SKM-1 treated with dmso at 0.1 percent for 144 hours (cell line): ENCODE results near the gene PNKP.

Source experiments
- DNase-seq: peaks from one replicate; lab custom pipeline; 2025; ENCODE audit not compliant: unreplicated experiment; lab: John Stamatoyannopoulos, UW

Gene PNKP

DNA sequence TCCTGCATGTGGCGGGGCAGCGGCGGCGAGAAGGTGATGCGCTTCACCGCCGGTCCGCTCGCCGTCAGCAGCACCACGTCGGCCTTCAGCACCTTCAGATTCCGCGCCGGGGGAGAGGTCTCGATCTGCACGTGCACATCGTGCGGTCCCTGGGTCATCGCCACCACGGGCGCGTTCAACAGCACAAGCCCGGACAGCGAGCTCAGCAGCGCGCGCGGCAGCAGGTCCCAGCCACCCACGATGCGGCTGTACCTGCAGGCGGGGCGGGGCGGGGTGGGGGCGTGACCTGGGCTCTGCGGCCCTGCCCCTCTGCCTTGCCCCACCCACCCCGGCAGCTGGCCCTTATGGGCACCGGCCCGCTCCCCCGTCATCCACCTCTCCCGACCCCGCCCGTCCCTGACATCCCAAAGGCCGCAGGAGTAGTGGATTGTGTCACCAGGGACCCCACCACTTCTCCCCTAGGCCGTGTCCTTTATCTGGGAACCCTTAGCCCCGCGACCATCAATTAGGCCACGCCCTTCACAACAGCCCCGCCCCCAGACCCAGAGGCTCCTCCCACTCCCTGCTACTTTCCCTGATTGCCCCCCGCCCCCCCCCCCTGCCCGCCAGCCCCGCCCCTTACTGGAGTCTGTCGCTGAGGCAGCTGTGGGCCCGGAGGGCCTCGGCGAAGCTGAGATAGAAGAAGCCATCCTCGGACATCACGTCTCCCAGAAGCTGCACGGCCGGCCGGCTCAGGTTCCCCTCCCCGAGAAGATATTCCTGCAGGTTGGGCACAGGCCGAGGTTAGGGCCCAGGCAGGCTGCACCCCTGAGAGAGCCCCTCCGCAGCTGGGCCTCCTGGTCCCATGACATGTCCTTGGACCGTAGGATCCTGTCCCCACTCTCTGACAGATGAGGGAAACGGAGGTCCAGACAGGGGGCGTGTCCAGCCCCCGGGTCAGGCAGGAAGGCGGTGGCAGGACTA lies 23.3 kb upstream of the PNKP start:
- no peak for DNase-seq

DNA sequence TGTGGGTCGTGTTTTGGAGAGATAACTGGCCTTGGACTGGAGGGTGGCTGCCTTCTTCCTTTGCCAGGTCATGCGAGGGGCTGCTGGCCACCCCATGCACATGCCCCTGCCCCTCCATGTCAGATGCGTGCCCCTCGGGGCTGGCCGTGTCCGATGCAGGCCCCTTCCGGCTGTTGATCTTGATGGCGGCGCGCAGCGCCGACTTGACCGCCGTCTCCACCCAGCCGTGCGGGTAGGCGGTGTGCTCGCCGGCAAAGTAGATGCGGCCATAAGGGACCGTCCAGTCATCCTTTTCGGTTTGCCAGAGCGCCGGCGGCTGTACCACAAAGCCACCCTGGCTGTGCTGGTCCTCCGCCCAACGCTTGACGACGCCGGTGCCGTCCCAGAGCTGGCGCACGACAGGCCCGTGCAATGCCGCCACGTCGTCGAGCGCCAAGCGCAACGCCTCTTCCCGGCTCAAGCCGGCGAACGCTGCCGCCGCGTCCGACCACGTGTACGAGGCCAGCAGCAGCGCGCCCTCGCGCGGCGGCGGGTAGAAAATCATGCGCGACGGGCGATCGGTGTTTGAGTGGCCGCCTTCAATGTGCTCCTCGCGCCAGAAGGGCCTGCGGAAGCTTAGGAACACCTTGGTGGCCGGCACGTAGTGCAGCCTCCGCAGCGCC lies 22.4 kb upstream of the PNKP start:
- peak; percentile 24 for DNase-seq

DNA sequence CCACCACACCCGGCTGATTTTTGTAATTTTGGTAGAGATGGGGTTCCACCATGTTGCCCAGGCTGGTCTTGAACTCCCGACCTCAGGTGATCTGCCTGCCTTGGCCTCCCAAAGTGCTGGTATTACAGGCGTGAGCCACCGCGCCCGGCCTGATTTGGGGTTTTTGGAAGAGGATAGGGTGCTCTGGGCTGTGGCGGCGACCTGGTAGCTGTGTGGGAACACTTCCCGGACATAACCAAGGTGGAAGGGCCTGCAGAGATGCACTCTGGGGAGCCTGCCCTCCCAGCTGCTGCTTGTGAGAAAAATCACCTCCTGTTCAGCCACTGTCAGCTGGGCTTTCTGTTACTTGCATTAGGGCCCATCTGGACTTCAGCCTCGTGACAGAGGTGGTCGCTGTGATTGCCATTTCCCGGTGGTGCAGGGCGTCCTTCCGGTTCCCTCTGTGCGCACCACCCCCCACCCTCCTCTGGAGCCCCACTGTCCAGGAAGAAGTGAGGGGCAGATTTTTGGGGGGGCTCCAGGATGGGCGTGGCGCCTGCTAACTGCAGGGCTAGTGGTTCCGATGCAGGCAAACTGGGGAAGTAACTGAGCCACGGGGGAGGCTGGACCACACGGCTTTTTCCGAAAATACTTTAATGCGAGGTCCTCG lies 21.8 kb upstream of the PNKP start:
- no peak for DNase-seq

DNA sequence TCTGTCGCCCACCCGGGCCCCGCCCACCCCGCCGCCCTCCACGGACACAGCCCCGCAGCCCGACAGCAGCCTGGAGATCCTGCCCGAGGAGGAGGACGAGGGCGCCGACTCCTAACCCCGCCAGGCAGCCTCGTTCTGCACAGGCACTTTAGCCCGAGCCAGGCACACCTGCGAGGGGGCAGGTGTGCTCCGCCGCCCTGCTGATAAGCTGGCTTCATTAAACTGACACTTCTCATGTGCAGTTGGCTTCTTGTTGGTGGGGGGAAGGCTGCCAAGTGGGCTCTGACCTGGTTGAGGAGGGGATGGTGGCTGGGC lies 21.1 kb upstream of the PNKP start:
- DNase-seq: no peak

DNA sequence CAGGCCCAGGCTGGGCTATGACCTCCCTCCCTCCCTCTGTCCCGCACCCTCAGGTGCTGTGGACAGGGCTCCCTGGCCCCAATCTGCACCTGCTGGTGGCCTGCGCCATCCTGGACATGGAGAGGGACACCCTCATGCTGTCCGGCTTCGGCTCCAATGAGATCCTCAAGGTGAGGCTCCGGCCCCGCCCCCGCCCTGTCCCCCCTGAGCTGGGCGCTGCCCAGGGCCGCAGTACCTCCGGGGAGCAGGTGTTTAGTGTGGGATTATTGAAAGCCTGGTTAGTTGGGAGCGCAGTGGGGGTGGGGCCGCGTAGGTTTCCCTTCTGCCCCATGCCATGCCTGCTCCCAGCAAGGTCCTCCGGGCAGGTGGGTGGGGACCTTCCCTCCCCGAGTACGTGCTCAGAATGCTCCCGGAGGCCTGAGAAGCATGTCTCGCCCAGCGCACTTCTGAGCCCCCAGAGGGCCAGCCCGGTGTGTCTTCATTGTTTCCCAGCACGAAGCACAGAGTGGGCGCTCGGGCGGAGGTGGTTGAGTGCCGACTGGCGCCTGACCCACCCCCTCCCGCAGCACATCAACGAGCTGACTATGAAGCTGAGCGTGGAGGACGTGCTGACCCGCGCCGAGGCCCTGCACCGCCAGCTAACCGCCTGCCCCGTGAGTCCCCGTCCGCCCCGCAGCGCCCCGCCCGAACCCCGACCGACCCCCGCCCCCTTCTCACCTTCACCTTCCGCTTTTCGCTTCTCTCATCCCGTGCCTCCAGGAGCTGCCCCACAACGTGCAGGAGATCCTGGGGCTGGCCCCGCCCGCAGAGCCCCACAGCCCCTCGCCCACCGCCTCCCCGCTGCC lies 20.5 kb upstream of the PNKP start:
- no peak for DNase-seq

DNA sequence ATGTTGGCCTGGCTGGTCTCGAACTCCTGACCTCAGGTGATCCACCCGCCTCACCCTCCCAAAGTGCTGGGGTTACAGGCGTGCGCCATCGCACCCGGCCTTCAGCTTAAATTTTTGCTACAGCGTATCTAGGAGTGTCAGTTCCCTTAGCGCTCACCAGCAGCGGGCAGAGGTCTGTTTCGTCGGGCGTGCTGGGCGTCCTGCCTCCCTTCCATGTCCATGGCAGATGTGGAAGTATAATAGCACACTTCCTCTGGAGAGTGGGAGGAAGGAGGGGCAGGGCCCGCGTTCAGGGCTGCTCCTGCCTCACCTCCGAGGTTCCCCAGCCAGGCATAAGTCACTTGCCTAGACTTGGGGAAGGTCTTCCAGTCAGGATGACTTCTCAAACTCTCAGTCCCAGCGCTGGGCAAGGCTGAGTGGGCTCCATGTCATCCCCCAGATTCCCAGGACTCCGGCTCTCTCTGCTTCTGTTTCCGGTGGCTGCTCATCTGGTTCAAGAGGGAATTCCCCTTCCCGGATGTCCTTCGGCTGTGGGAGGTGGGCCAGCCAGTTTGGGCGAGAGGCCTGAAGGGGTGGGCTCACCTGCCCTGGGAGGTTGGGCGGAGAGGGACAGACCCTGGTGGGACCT lies 19.8 kb upstream of the PNKP start:
- DNase-seq: no peak

DNA sequence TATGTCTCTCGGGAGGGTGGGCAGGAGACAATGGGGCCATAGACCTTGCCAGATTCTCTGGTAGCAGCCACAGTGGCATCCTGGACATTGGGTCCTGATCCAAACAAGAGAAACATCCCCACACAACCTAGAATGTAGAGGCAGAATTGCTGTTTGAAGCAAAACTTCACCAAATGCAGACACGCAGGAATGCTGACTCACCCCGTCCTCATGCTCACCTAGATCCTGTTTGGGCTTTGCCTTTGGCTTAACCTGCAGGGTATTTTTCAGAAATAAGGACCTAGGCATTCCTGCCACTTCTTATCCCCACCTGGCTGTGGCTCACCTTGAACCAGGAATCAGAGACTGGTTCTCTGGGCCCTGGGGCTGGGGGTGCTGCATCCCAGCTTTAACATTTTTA lies 17.4 kb upstream of the PNKP start:
- no peak for DNase-seq

DNA sequence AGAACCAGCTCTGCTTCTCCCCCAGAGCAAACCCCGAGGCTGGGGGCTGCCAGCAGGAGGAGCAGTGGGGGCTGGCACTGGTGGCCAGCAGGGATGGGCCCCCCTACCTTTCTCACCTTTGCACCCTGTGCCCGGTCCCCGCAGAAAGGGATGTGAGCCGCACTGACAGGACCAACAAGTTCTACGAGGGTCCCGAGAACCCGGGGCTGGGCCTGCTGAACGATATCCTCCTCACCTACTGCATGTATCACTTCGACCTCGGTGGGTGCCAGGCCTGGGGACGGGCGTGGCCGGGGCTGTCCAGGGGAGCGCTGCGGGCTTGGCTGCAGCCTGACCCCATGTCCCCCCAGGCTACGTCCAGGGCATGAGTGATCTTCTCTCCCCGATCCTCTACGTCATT lies 16.7 kb upstream of the PNKP start:
- DNase-seq: no peak

DNA sequence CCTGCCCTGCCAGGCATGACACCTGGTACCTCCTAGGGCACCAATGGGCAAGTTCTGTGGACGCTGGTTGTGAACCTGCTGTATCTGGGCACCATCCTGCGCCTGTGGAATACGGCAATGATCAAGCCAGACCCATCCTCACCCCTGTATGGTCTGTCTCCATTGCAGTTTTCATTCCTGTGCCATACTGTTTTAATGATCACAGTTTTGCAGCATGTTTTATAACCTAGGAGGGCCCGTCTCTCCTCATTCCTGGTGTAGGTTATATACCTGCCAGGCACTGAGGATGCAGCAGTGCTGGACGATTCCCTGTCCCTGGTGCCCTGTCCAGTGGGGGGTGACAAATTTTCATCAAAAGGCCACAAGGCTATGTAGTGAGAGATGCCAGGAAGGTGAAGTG lies 15.7 kb upstream of the PNKP start:
- DNase-seq: no peak

DNA sequence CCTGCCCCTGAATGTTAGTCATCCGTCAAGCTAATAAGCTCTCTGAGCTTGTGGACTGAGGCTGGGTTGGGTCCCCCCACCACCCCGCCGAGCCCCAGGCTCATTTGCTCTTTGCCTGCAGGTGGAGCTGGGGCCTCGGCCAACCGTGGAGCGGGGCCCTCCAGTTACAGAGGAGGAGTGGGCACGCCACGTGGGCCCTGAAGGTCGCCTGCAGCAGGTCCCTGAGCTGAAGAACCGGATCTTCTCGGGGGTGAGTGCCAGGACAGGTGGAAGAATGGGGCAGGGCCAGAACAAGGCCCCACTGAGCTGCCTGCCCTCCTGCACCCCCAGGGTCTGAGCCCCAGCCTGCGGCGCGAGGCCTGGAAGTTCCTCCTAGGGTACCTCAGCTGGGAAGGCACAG lies 15.3 kb upstream of the PNKP start:
- no peak for DNase-seq

DNA sequence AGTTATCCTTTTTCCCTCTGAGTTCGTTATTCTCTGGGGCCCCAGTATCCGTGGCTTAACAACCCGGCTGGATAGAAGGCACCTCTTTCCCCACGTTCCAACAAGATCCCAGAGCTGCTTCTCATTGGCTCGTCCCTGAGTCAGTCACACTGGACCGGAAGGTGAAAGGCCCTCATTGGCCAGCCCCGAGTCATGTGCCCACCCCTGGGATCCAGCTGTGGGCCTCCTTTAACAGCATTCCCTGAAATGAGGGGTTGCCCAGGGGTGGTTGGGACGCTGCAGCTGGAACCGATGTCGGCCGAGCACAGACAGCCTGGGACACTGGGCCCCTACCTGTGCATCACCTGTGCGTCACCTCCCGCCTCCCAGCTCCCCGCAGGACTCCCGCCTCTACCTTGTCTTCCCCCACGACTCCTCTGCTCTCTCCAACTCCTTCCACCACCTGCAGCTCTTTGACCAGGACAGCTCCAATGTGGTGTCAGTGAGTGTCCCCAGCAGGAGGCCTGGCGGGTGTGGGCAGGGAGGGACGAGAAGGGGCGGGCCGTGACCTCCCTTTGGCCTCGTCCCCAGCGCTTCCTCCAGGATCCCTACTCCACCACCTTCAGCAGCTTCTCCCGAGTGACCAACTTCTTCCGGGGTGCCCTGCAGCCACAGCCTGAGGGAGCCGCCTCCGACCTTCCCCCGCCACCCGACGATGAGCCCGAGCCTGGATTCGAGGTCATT lies 14.5 kb upstream of the PNKP start:
- no peak for DNase-seq

DNA sequence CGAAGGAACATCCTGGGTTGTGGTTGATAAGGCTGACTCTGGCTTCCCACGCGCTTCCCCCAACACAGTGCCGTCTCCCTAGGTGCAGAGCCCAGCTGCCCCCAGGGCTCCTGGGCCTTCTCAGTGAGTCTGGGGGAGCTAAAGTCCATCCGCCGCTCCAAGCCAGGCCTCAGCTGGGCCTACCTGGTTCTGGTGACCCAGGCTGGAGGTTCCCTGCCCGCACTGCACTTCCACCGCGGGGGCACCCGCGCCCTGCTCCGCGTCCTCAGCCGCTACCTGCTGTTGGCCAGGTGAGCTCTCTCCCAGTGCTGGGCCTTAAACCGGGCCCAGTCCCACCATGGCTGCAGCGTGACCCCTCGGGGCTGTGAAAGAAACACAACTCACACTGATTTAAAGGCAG lies 13.8 kb upstream of the PNKP start:
- no peak for DNase-seq

DNA sequence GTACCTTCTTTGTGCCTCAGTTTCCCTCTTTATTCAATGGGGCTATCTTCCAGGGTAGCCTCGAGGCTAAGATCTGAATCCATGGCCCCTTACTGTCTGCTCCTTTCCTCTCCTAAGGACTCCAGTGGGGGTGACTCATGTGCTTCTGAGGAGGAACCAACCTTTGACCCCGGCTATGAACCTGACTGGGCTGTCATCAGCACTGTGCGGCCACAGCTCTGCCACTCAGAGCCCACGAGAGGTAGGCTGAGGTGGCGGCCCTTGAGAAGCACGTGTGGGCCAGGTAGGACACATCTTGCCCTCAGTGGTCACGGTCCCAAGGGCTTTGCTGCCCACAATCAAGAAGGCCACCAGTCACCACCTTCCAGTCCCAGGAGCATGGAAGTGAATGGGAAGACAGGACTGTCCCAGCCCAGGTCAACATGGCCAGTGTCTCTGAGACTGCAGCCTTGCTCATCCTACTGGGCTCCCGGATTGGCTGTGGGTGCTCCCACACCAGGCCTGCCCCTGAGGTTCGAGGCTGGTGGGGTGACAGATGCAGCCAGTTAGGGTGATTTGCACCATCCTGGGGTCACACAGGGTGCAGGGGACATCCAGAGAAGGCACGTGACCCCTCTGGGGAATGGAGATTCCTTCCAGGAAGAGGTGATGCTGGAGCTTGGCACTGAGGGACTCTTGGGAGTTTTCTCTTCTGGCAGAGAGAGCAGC lies 12.9 kb upstream of the PNKP start:
- no peak for DNase-seq

DNA sequence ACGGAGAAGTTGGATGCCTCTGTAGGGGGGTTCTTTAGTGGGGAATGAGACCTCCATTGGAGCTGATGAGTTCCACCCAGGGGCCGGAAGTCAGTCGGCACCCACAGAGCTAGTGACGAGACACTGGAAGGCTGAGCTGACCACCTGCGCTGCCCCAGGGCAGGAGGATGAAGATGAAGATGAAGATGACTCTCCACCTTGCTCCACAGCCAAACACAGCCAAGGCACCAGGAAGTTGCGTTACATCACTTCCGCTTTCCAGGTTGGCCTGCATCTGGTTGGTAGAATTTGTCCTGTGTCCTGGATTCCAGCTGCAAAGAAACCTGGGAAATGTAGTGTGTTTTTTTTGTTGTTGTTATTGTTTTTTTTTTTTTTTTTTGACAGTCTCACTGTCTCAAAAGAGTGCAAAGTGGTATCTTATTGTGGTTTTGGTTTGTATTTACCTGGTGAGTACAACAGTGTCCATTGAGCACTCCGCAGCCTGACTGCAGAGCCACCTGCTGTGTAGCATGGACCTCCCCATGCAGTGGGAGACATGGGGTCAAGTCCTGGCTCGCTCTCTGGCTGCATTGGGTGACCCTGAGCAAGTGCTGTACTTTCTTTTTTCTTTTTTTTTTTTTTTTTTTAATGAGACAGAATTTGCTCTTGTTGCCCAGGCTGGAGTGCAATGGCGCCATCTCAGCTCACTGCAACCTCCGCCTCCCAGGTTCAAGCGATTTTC lies 12.0 kb upstream of the PNKP start:
- no peak for DNase-seq

DNA sequence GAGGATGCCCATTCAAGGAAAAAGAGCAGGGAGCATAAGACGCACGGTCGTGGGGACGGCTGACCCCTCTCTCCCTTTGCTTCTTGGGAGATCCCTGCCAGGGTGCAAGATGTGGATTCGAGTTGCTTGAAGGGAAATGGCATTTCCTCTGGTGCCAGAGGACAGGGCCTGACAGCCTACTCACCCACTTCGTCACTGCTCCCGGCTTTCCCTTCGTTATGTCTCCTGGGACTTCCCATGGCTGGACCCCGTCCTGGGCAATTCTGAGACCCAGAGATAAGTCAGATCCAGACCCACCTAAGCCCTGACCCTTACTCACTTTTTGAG lies 11.3 kb upstream of the PNKP start:
- DNase-seq: no peak

DNA sequence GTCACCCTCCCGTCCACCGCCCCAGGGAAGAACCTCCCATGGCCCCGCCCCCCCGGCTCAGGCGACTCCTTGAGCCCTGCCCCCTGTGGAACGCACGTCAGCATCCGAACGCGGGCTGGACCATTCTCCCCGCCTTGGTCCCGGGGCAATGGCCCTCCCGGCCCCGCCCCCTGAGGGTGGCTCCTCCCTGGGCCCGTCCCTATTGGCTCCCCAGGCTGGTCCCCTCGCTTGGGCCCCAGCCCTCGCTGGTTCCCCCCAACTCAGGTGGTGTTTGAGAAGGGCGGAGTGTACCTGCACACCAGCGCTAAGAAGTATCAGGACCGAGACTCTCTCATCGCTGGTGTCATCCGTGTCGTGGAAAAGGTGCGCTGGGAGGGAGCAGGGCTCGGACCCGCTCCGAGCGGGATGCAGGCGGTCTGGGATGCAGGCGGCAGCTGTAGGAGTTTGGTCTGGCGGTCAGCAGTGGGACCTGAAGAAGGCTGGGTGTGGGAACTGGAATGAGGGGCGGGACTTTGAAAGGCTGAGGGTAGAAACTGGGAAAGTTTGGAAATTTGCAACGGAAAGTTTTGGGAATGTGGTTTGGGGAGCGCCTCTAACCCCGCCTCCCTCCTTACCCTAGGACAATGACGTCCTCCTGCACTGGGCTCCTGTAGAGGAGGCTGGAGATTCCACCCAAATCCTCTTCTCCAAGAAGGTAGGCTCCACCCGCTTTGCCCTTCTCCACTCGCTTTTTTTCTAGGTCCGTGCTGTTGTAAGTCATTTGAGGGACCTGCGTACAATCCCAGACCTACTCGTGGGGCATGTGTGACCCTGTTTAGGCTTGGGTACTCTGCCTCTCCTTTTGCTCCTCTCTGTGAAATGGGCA lies 10.7 kb upstream of the PNKP start:
- DNase-seq: peak; percentile 51

DNA sequence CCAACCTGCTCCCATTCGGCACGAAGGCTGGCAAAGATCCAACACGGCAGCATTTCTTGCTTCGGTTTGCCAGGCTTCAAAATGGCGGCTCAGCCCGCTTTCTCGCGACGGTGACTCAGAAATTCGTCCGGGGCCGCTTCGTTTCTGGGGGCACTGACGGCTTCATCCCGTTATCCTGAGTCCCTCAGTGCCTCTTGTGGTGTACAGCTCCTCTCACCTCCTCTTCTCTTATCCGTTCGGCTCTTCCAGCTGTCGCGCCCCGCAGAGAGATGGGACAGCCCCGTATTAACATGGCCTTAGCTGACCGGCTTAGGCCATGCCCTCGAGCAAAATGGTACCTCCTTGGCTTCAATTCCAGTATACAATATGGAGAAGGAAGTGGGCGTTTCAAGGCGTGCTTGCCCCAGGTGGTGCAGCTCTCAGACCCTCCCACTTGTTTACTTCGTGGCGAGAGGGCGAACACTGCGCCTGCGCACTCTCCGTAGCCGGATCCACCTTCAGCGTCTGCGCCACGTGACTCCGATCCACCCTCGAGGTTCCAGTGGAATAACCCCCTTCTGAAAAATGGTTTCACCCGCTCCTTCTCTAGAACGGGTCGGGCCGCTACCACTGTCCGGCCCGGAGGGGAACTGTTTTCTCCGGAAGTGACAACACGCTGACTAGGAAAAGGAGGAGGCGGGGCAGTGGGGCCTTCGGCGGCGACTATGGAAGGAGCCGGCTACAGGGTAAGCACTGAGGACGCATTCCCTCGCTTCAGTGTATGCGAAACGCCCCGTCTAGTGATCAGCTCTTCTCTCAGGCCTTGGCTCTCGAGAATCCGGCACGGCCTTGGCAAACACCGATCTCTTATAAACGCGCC lies 9.9 kb upstream of the PNKP start, which contains the start of the genes AKT1S1 and TBC1D17:
TSS of gene AKT1S1 (minus strand) at position 336 of the 859 bp plus-strand sequence. CDS start 4,060 bp downstream, outside the sequence.
TSS of gene TBC1D17 (plus strand) at position 683 of the 859 bp plus-strand sequence. CDS start at position 705, 22 bp downstream.
- DNase-seq: peak; percentile 92
